ENCODE results near the gene DAPK1.

- TF ChIP-seq CTCF (IDR thresholded peaks at IDR 0.05) (no peak), POLR2A (IDR thresholded peaks at IDR 0.05) (no peak)
Measured at GRCh38 chr9:87734106-87734505, 236.4 kb downstream of the DAPK1 start.

Data from vagina (tissue), 2 donors.